IMR-90 (cell line): ENCODE data around the gene NPAS3. TPM values are rescaled to one million over a fixed set of nuclear protein-coding genes. Genes with fewer than 3 reads are reported as not detected.

ENCODE experiments used
- ATAC-seq: fragments of 200-7000 bp; cut with Tn5 transposase; 2 replicates; pipeline ENCODE4 v1.9.1; 2020; ENCODE audit warnings: low read depth, mild to moderate bottlenecking, moderate library complexity
- BruUV-seq: library from RNA; stranded (reverse); fragments of 400-500 nt; replicated peaks from 2 replicates; lab custom pipeline; 2021; lab: Mats Ljungman, UMichigan
- CTCF ChIA-PET: fragments of 300-600 bp; formaldehyde crosslinking; extraction: SDS; loops from one replicate; lab custom pipeline; 2021; ENCODE audit warnings: antibody characterized with exemption; lab: Yijun Ruan, JAX
- POLR2A ChIA-PET: fragments of 300-600 bp; sonication (Branson Sonifier 250); formaldehyde crosslinking; loops from one replicate; lab custom pipeline; 2022; ENCODE audit warnings: antibody characterized with exemption; ENCODE audit not compliant: unreplicated experiment; lab: Charles Lee
- DNase-seq: peaks from one replicate; pipeline ENCODE4 v3.0.0; 2013
- H2AFZ ChIP-seq: replicated peaks from 2 replicates; pipeline ENCODE3; 2013; ENCODE audit warnings: low read length, mild to moderate bottlenecking; ENCODE audit not compliant: poor library complexity
- H2AK5ac ChIP-seq: 2 replicates; pipeline ENCODE4 v1.6.1; 2013; ENCODE audit warnings: low read depth, low read length, inconsistent platforms
- H2AK9ac ChIP-seq: replicated peaks from 2 replicates; pipeline ENCODE3; 2013; ENCODE audit warnings: mild to moderate bottlenecking, low read depth, low read length, moderate library complexity; ENCODE audit not compliant: poor library complexity
- H2BK120ac ChIP-seq: 2 replicates; pipeline ENCODE4 v1.6.1; 2013; ENCODE audit warnings: low read depth, low read length, inconsistent platforms
- H2BK15ac ChIP-seq: 3 replicates; pipeline ENCODE4 v1.6.1; 2013; ENCODE audit warnings: low read depth, low read length, inconsistent platforms
- H2BK20ac ChIP-seq: 2 replicates; pipeline ENCODE4 v1.6.1; 2013; ENCODE audit warnings: low read depth, mild to moderate bottlenecking, inconsistent platforms, low read length, moderate library complexity
- H2BK5ac ChIP-seq: 2 replicates; pipeline ENCODE4 v1.6.1; 2013; ENCODE audit warnings: mild to moderate bottlenecking, low read depth, low read length, inconsistent platforms; ENCODE audit not compliant: poor library complexity, severe bottlenecking
- H3K14ac ChIP-seq: replicated peaks from 2 replicates; pipeline ENCODE4 v1.6.1; 2013; ENCODE audit warnings: low read depth, low read length, inconsistent platforms
- H3K18ac ChIP-seq: 2 replicates; pipeline ENCODE4 v1.6.1; 2013; ENCODE audit warnings: low read depth, low read length, control low read depth
- H3K23ac ChIP-seq: 2 replicates; pipeline ENCODE4 v1.6.1; 2013; ENCODE audit warnings: low read depth, low read length, inconsistent platforms
- H3K27ac ChIP-seq: 2 replicates; pipeline ENCODE4 v1.5.1; 2013; ENCODE audit warnings: mild to moderate bottlenecking, control low read depth, low read length; ENCODE audit not compliant: insufficient read depth
- H3K27me3 ChIP-seq: 2 replicates; pipeline ENCODE4 v1.6.1; 2013; ENCODE audit warnings: low read length; ENCODE audit not compliant: control insufficient read depth, insufficient read depth
- H3K36me3 ChIP-seq: 2 replicates; pipeline ENCODE4 v1.6.1; 2013; ENCODE audit warnings: low read length, mixed read lengths; ENCODE audit not compliant: control insufficient read depth, insufficient read depth
- H3K4ac ChIP-seq: 2 replicates; pipeline ENCODE4 v1.6.1; 2013; ENCODE audit warnings: low read depth, low read length, inconsistent platforms
- H3K4me1 ChIP-seq: 2 replicates; pipeline ENCODE4 v1.6.1; 2013; ENCODE audit warnings: low read length, mixed read lengths; ENCODE audit not compliant: control insufficient read depth, insufficient read depth
- H3K4me2 ChIP-seq: 2 replicates; pipeline ENCODE4 v1.6.1; 2013; ENCODE audit warnings: low read depth, mild to moderate bottlenecking, control low read depth, low read length, moderate library complexity
- H3K4me3 ChIP-seq: 2 replicates; pipeline ENCODE4 v1.5.1; 2013; ENCODE audit warnings: low read depth, mild to moderate bottlenecking, control low read depth, low read length, moderate library complexity; ENCODE audit not compliant: insufficient read depth
- H3K56ac ChIP-seq: 2 replicates; pipeline ENCODE4 v1.6.1; 2013; ENCODE audit warnings: low read length, inconsistent platforms; ENCODE audit not compliant: insufficient read depth; ENCODE audit errors: extremely low read depth
- H3K79me1 ChIP-seq, 2 experiments: 2 replicates each; pipeline ENCODE4 v1.6.1; 2013; ENCODE audit warnings: low read length in 2 of 2, inconsistent platforms in 1 of 2, low read depth in 1 of 2
- H3K9ac ChIP-seq: 2 replicates; pipeline ENCODE4 v1.6.1; 2013; ENCODE audit warnings: low read depth, low read length, control low read depth
- H3K9me1 ChIP-seq: 2 replicates; pipeline ENCODE4 v1.6.1; 2013; ENCODE audit warnings: low read length, inconsistent platforms; ENCODE audit not compliant: insufficient read depth
- H3K9me3 ChIP-seq: 2 replicates; pipeline ENCODE4 v1.6.1; 2013; ENCODE audit warnings: low read length; ENCODE audit not compliant: control insufficient read depth, insufficient read depth
- H4K20me1 ChIP-seq: 2 replicates; pipeline ENCODE4 v1.6.1; 2013; ENCODE audit warnings: low read length, inconsistent platforms; ENCODE audit not compliant: insufficient read depth
- H4K5ac ChIP-seq: 2 replicates; pipeline ENCODE4 v1.6.1; 2013; ENCODE audit warnings: mild to moderate bottlenecking, low read depth, low read length, control low read depth
- H4K8ac ChIP-seq, 2 experiments: 2 replicates each; pipeline ENCODE4 v1.6.1; 2013; ENCODE audit warnings: low read depth in 2 of 2, low read length in 2 of 2, control low read depth in 1 of 2, inconsistent platforms in 1 of 2
- H4K91ac ChIP-seq: 2 replicates; pipeline ENCODE4 v1.6.1; 2013; ENCODE audit warnings: low read depth, low read length, inconsistent platforms; ENCODE audit not compliant: insufficient read depth
- BHLHE40 ChIP-seq: fragments of 150-350 bp; IDR thresholded peaks from 2 replicates; pipeline ENCODE4 v1.6.1; 2016; ENCODE audit warnings: mild to moderate bottlenecking, low read depth, low read length
- CEBPB ChIP-seq: IDR thresholded peaks from 2 replicates; pipeline ENCODE4 v1.6.1; 2012; ENCODE audit warnings: low read depth, low read length, improper control_type of control experiment
- CHD1 ChIP-seq: IDR thresholded peaks from 2 replicates; pipeline ENCODE4 v1.6.1; 2012; ENCODE audit warnings: low read depth, low read length, improper control_type of control experiment
- CTCF ChIP-seq: conservative IDR thresholded peaks from 2 replicates; pipeline ENCODE4 v1.5.1; 2012; ENCODE audit warnings: mild to moderate bottlenecking, low read depth, low read length, improper control_type of control experiment
- ELK1 ChIP-seq: fragments of 150-350 bp; IDR thresholded peaks from 2 replicates; pipeline ENCODE4 v1.6.1; 2016; ENCODE audit warnings: low read depth, mild to moderate bottlenecking, low read length, moderate library complexity, borderline replicate concordance
- FOS ChIP-seq: fragments of 150-350 bp; IDR thresholded peaks from 2 replicates; pipeline ENCODE4 v1.6.1; 2016; ENCODE audit warnings: low read depth, low read length
- MAFK ChIP-seq: IDR thresholded peaks from 2 replicates; pipeline ENCODE4 v1.6.1; 2012; ENCODE audit warnings: low read depth, low read length, improper control_type of control experiment
- MAZ ChIP-seq: IDR thresholded peaks from 2 replicates; pipeline ENCODE4 v1.6.1; 2012; ENCODE audit warnings: low read depth, mild to moderate bottlenecking, low read length, improper control_type of control experiment, moderate library complexity, borderline replicate concordance
- MXI1 ChIP-seq: IDR thresholded peaks from 2 replicates; pipeline ENCODE4 v1.6.1; 2012; ENCODE audit warnings: low read depth, mild to moderate bottlenecking, low read length, moderate library complexity, borderline replicate concordance
- NFE2L2 ChIP-seq: fragments of 150-350 bp; IDR thresholded peaks from 2 replicates; pipeline ENCODE4 v1.6.1; 2016; ENCODE audit warnings: low read depth, mild to moderate bottlenecking, low read length
- POLR2A ChIP-seq: IDR thresholded peaks from 2 replicates; pipeline ENCODE4 v1.6.1; 2012; ENCODE audit warnings: mild to moderate bottlenecking, low read depth, low read length
- RAD21 ChIP-seq: IDR thresholded peaks from 2 replicates; pipeline ENCODE4 v1.6.1; 2012; ENCODE audit warnings: low read length, improper control_type of control experiment
- RCOR1 ChIP-seq: IDR thresholded peaks from 2 replicates; pipeline ENCODE4 v1.6.1; 2012; ENCODE audit warnings: mild to moderate bottlenecking, low read length, improper control_type of control experiment; ENCODE audit not compliant: insufficient replicate concordance
- RFX5 ChIP-seq: IDR thresholded peaks from 2 replicates; pipeline ENCODE4 v1.8.0; 2012; ENCODE audit warnings: low read depth, mild to moderate bottlenecking, low read length, moderate library complexity
- SMC3 ChIP-seq: fragments of 150-350 bp; IDR thresholded peaks from 2 replicates; pipeline ENCODE4 v1.6.1; 2016; ENCODE audit warnings: low read depth, mild to moderate bottlenecking, antibody characterized with exemption, low read length, moderate library complexity
- USF2 ChIP-seq: fragments of 150-350 bp; IDR thresholded peaks from 2 replicates; pipeline ENCODE4 v1.6.1; 2017; ENCODE audit warnings: mild to moderate bottlenecking, antibody characterized with exemption, low read length, low read depth
- WGBS, 2 experiments: methylation state at CpG; one replicate each; pipeline versions ENCODE4 v1.1.5 to v1.1.7; 2013; ENCODE audit warnings: missing lambda C conversion rate in 2 of 2; ENCODE audit not compliant: insufficient read length in 1 of 2; ENCODE audit errors: extremely low coverage in 2 of 2; 5-methylcytosine and 5-hydroxymethylcytosine counted together
- dilution Hi-C: fragments of 300-500 bp; cut with HindIII; formaldehyde crosslinking; loops from one replicate; pipeline ENCODE4 v1.14.3; 2018; ENCODE audit warnings: low sequenced_read_pairs; ENCODE audit not compliant: unreplicated experiment
- in situ Hi-C: fragments of 300-500 bp; cut with MboI; formaldehyde crosslinking; loops from 3 replicates; pipeline ENCODE4 v1.14.3; 2019; ENCODE audit warnings: low sequenced_read_pairs, inconsistent platforms, mixed read lengths
- intact Hi-C: fragments of 100-400 bp; cut with micrococcal nuclease; formaldehyde crosslinking; loops from 2 replicates; pipeline ENCODE4 v1.10.0; 2022
- polyA plus RNA-seq, 3 experiments: library from polyadenylated mRNA; depleted of rRNA; stranded (reverse); fragments of >200 nt; gene quantifications; 2 replicates each; pipeline ENCODE4 v1.2.3, GENCODE V29; 2012; ENCODE audit warnings: low replicate concordance in 1 of 3
- total RNA-seq: library from RNA; depleted of rRNA; stranded (reverse); fragments of >200 nt; gene quantifications from 2 replicates; pipeline ENCODE4 v1.2.3, GENCODE V29; 2012

The NPAS3 gene
- total and polyA plus RNA-seq, 2 of the 4 experiments (the other 2 are of a cell fraction) = not detected

DNA sequence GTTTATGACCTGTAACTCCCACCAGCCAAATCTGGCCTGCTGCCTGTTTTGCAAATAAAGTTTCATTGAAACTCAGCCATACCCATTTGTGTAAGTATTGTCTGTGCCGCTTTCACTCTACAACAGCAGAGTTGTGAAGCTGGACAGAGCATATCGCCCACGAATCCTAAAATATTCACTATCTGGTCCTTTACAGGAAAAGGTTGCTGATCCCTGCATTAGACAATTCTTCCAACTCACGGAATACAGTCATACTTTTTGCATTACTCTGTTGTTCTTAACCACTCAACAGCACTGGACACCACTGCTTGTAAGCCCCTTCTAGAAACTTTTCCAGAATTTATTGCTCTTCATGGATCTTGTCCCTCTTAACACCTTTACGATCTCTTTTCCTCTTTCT, 576.8 kb downstream of the NPAS3 start:
- H2AFZ ChIP-seq = no peak overlapping the region
- no peaks in the 10 kb centered on the region for H3K79me1 ChIP-seq
- TF ChIP-seq RCOR1 (no peak), FOS (no peak), CEBPB (no peak), NFE2L2 (no peak), MXI1 (no peak), CTCF (no peak), USF2 (no peak), MAZ (no peak), RAD21 (no peak), POLR2A (no peak), ELK1 (no peak), SMC3 (no peak), MAFK (no peak), BHLHE40 (no peak), RFX5 (no peak), CHD1 (no peak)
- no peak overlapping the region for H3K23ac ChIP-seq
- ATAC-seq = no peak
- H4K5ac ChIP-seq = no peak overlapping the region
- no peak overlapping the region for H4K91ac ChIP-seq
- in situ Hi-C loops = no loop called here
- H3K36me3 ChIP-seq = no peaks in the 10 kb centered on the region
- no peak overlapping the region for H2BK20ac ChIP-seq
- no peak overlapping the region for H3K9ac ChIP-seq
- WGBS, 2 experiments = 43% methylated on average over 1 of the region's 5 CpGs; no CpG with 5 or more reads in 1 of the 2 experiments
- H2BK120ac ChIP-seq = no peak overlapping the region
- no peak overlapping the region for H2BK5ac ChIP-seq
- no peak overlapping the region for H3K4me3 ChIP-seq
- H3K14ac ChIP-seq = no peak overlapping the region
- no peak overlapping the region for H3K27ac ChIP-seq
- H3K4ac ChIP-seq = no peak overlapping the region
- no peak overlapping the region for H3K18ac ChIP-seq
- H2AK5ac ChIP-seq = no peak overlapping the region
- intact Hi-C loops = no loop called here
- no peak overlapping the region for H2BK15ac ChIP-seq
- no peak overlapping the region for H4K8ac ChIP-seq
- H3K27me3 ChIP-seq = no peaks in the 10 kb centered on the region
- no peak overlapping the region for H3K4me2 ChIP-seq
- DNase-seq = no peak
- ChIA-PET CTCF (no interaction called here), POLR2A (no interaction called here)
- no peak overlapping the region for H3K56ac ChIP-seq
- H4K20me1 ChIP-seq = no peaks in the 10 kb centered on the region
- no peaks in the 10 kb centered on the region for H3K4me1 ChIP-seq
- H2AK9ac ChIP-seq = no peak overlapping the region
- dilution Hi-C loops = no loop called here
- BruUV-seq = no TSS peak
- H3K9me3 ChIP-seq = no peaks in the 10 kb centered on the region
- H3K9me1 ChIP-seq = no peaks in the 10 kb centered on the region
